Hepatocyte (in vitro differentiated cells): ENCODE data around the gene ECE1. TPM values are rescaled to one million over a fixed set of nuclear protein-coding genes. Genes with fewer than 3 reads are reported as not detected.

Experiments used
- DNase-seq: peaks from one replicate; pipeline ENCODE4 v3.0.0-alpha.2; 2016; ENCODE audit warnings: low spot score
- H2AFZ ChIP-seq: fragments of 200-600 bp; sonication (generic); 2 replicates; pipeline ENCODE4 v1.6.0; 2016; ENCODE audit warnings: antibody characterized with exemption, mild to moderate bottlenecking
- H3K27ac ChIP-seq: fragments of 200-600 bp; sonication (generic); 2 replicates; pipeline ENCODE4 v1.5.1; 2016; ENCODE audit warnings: mild to moderate bottlenecking
- H3K27me3 ChIP-seq: fragments of 200-600 bp; sonication (generic); 2 replicates; pipeline ENCODE4 v1.6.1; 2016
- H3K36me3 ChIP-seq: fragments of 200-600 bp; sonication (generic); replicated peaks from 2 replicates; pipeline ENCODE4 v1.5.1; 2016; ENCODE audit warnings: low read depth; ENCODE audit not compliant: insufficient read depth
- H3K4me1 ChIP-seq: fragments of 200-600 bp; sonication (generic); 2 replicates; pipeline ENCODE4 v1.5.1; 2016; ENCODE audit warnings: mild to moderate bottlenecking, moderate library complexity; ENCODE audit not compliant: insufficient read depth
- H3K4me2 ChIP-seq: fragments of 200-600 bp; sonication (generic); 2 replicates; pipeline ENCODE4 v1.6.0; 2016
- H3K4me3 ChIP-seq: fragments of 200-600 bp; sonication (generic); 2 replicates; pipeline ENCODE4 v1.5.1; 2016; ENCODE audit warnings: mild to moderate bottlenecking
- H3K79me2 ChIP-seq: fragments of 200-600 bp; sonication (generic); 2 replicates; pipeline ENCODE4 v1.6.0; 2017; ENCODE audit warnings: mild to moderate bottlenecking
- H3K9me2 ChIP-seq: fragments of 200-600 bp; sonication (generic); replicated peaks from 2 replicates; pipeline ENCODE4 v1.6.0; 2017; ENCODE audit warnings: mild to moderate bottlenecking; ENCODE audit not compliant: insufficient read depth
- H3K9me3 ChIP-seq: fragments of 200-600 bp; sonication (generic); 2 replicates; pipeline ENCODE4 v1.5.1; 2016; ENCODE audit warnings: low read depth, mild to moderate bottlenecking
- H4K20me1 ChIP-seq: fragments of 200-600 bp; sonication (generic); 2 replicates; pipeline ENCODE4 v1.6.0; 2016; ENCODE audit warnings: mild to moderate bottlenecking; ENCODE audit not compliant: insufficient read depth, poor library complexity, severe bottlenecking
- EZH2 ChIP-seq: fragments of 200-600 bp; sonication (generic); IDR thresholded peaks from 2 replicates; pipeline ENCODE4 v1.6.1; 2016; ENCODE audit warnings: antibody characterized with exemption, mild to moderate bottlenecking, borderline replicate concordance
- EZH2phosphoT487 ChIP-seq: fragments of 200-600 bp; sonication (generic); IDR thresholded peaks from one replicate; pipeline ENCODE4 v1.6.1; 2018; ENCODE audit warnings: antibody characterized with exemption, mild to moderate bottlenecking, low read depth, moderate library complexity; ENCODE audit not compliant: unreplicated experiment, severe bottlenecking
- WGBS: methylation state at CpG from one replicate; pipeline ENCODE4 v1.1.6; 2016; ENCODE audit warnings: low lambda C conversion rate; ENCODE audit errors: missing lambda C conversion rate; 5-methylcytosine and 5-hydroxymethylcytosine counted together
- polyA plus RNA-seq: library from polyadenylated mRNA; unstranded; fragments of >200 nt; fragmentation: Nextera tagmentation; extraction: Ambion mirVana; gene quantifications from 2 replicates; pipeline ENCODE4 v1.2.1, GENCODE V29; 2016
- total RNA-seq: library from RNA; depleted of rRNA; stranded (reverse); fragments of >200 nt; gene quantifications from 2 replicates; pipeline ENCODE4 v1.2.3, GENCODE V29; 2014
- TF ChIP-seq, protein P1 (sequence below): fragments of 200-600 bp; sonication (generic); IDR thresholded peaks from 2 replicates; pipeline ENCODE4 v1.5.1; 2016; ENCODE audit warnings: antibody characterized with exemption, mild to moderate bottlenecking; ENCODE audit not compliant: poor library complexity

The ECE1 gene
- total and polyA plus RNA-seq, 2 experiments from 2014 or later, result 60.8 to 90.6 TPM

DNA sequence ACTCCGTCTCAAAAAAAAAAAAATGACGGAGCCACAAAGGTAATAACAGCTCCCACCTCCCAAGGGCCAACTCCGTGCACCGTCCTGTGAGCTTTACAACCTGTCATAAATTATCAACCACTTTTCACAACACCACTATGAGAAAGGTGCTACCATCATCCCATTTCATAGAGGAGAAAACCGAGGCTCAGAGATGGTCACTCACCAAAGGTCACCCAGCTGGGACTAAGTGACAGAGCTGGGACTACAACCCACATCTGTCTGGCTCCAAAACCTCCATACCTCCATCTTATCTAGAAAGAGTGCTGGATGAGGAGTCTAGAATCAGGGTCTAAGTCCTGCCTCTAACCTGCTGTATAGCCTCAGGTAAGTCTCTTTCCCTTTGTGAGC, 43.6 kb upstream of the ECE1 start:
- no peak overlapping the region for H3K4me3 ChIP-seq
- WGBS, result 88% methylated on average over 5 of the region's 5 CpGs
- peaks cover 90% of the 10 kb centered on the region for H3K79me2 ChIP-seq
- no peaks in the 10 kb centered on the region for H4K20me1 ChIP-seq
- no peaks in the 10 kb centered on the region for H3K36me3 ChIP-seq
- H3K4me1 ChIP-seq, result peaks cover 91% of the 10 kb centered on the region
- H3K27ac ChIP-seq, result peak overlapping the region; percentile 63
- no peak for TF ChIP-seq EZH2
- TF ChIP-seq, protein P1, sequence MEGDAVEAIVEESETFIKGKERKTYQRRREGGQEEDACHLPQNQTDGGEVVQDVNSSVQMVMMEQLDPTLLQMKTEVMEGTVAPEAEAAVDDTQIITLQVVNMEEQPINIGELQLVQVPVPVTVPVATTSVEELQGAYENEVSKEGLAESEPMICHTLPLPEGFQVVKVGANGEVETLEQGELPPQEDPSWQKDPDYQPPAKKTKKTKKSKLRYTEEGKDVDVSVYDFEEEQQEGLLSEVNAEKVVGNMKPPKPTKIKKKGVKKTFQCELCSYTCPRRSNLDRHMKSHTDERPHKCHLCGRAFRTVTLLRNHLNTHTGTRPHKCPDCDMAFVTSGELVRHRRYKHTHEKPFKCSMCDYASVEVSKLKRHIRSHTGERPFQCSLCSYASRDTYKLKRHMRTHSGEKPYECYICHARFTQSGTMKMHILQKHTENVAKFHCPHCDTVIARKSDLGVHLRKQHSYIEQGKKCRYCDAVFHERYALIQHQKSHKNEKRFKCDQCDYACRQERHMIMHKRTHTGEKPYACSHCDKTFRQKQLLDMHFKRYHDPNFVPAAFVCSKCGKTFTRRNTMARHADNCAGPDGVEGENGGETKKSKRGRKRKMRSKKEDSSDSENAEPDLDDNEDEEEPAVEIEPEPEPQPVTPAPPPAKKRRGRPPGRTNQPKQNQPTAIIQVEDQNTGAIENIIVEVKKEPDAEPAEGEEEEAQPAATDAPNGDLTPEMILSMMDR, result no peak
- TF ChIP-seq EZH2phosphoT487, result no peak
- H3K9me2 ChIP-seq, result no peaks in the 10 kb centered on the region
- H3K9me3 ChIP-seq, result no peaks in the 10 kb centered on the region
- DNase-seq, result no peak
- H3K4me2 ChIP-seq, result no peak overlapping the region
- H2AFZ ChIP-seq, result no peak overlapping the region
- no peaks in the 10 kb centered on the region for H3K27me3 ChIP-seq

DNA sequence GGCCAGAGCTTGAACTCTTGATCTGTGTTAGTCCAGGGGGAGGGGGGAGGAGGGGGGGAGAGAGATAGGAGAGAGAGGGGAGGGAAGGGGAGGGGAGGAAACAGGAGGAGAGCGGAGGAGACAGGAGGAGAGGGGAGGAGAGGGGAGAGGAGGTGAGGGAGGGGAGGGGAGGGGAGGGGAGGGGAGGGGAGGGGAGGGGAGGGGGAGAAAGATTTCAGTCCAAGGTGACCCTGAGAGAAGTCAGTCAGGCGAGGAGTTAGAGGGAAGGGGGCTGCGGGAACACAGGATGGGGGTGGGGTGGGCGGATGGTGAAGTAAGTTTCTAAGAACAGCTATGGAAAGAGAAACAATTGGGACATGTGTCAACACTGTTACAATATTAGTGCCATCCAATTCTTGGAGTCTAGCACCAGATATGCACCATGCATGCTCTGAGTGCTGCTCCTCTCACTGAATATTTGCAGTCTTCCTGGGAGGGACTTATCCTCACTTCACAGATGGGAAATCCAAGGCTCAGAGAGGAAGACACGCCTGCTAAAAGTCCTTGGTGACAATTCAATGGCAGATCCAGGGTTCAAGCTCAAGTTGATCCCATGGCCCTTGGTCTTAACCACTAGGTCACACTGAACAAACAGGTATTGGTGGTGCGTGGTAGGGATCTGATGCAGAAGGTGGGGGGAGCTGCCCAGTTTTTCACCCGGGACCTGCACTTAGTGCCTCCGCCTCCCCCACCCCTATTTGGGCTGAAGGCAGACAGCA, 42.5 kb upstream of the ECE1 start:
- peaks cover 93% of the 10 kb centered on the region for H3K79me2 ChIP-seq
- peaks cover 88% of the 10 kb centered on the region for H3K4me1 ChIP-seq
- no peaks in the 10 kb centered on the region for H3K36me3 ChIP-seq
- H3K27ac ChIP-seq, result peak overlapping the region; percentile 94
- TF ChIP-seq, protein P1, result no peak
- TF ChIP-seq EZH2 (no peak), EZH2phosphoT487 (no peak)
- no peak overlapping the region for H2AFZ ChIP-seq
- DNase-seq, result no peak
- H3K9me3 ChIP-seq, result no peaks in the 10 kb centered on the region
- 80% methylated on average over 4 of the region's 8 CpGs for WGBS
- no peaks in the 10 kb centered on the region for H4K20me1 ChIP-seq
- H3K9me2 ChIP-seq, result no peaks in the 10 kb centered on the region
- H3K4me3 ChIP-seq, result no peak overlapping the region
- no peaks in the 10 kb centered on the region for H3K27me3 ChIP-seq
- no peak overlapping the region for H3K4me2 ChIP-seq

DNA sequence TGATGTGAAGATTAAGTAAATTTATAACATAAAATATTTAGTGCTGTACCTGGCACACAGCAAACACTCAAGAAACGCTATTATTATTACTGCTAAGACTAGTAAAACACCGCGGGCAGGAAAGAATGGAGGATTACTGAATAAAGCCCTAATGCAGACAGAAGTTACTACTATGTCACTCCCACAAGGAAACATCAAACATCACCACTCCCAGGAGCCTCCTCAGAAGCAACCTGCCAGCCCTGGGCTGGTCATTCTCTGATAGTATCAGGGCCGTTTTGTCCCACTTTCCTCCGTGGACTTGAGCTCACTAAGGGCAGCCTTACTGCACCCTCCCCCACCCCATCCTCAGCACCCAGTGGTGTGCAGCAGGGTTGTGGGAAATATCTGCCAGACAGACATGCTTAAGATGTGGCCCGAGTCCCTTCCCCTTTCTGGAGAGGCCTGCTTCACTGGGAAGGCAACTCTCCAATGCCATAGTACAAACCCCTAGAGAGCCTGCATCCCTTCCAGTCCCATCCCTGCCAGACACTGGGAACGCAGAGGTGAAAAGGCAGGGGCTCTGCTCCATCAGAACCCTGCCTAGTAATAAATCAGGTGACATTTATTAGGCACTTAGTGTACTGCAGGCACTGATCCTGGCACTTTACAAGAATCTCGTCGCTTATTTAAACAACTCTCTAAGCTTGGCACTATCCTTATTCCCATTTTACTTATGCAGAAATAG, 41.7 kb upstream of the ECE1 start:
- Histone ChIP-seq H3K27ac (peak overlapping the region; percentile 94), H3K9me3 (no peaks in the 10 kb centered on the region), H3K36me3 (no peaks in the 10 kb centered on the region), H3K4me2 (peak overlapping the region; percentile 55), H2AFZ (no peak overlapping the region), H3K4me3 (no peak overlapping the region), H3K4me1 (peaks cover 87% of the 10 kb centered on the region), H4K20me1 (no peaks in the 10 kb centered on the region), H3K79me2 (peaks cover 93% of the 10 kb centered on the region), H3K27me3 (no peaks in the 10 kb centered on the region), H3K9me2 (no peaks in the 10 kb centered on the region)
- DNase-seq, result no peak
- WGBS, result 36% methylated on average over 9 of the region's 9 CpGs
- no peak for TF ChIP-seq EZH2phosphoT487
- TF ChIP-seq EZH2, result no peak
- TF ChIP-seq, protein P1, result no peak
